Right lobe of liver (tissue), 6 donors: ENCODE measurements around the gene HSD17B4. TPM values are rescaled to one million over a fixed set of nuclear protein-coding genes. Genes with fewer than 3 reads are reported as not detected.

Source experiments
- ATAC-seq, 4 donors: fragments of 200-7000 bp; cut with Tn5 transposase; one replicate each; pipeline ENCODE4 v1.9.1; 2020; ENCODE audit warnings: mild to moderate bottlenecking in 4 of 4, moderate library complexity in 4 of 4
- DNase-seq, 3 donors: peaks; one replicate each; pipeline ENCODE4 v3.0.0-alpha.2; 2020
- H3K27ac ChIP-seq, 3 donors: fragments of 200-600 bp; one replicate each; pipeline ENCODE4 v1.8.0; 2022
- H3K27me3 ChIP-seq, 2 donors: fragments of 200-600 bp; one replicate each; pipeline ENCODE4 v1.8.0; 2022
- H3K36me3 ChIP-seq, 4 donors: fragments of 200-600 bp; sonication (generic) in 1 of 4; one replicate each; pipeline versions ENCODE4 v1.5.1 to v1.8.0; 2017 to 2022; ENCODE audit warnings: control low read depth in 1 of 4
- H3K4me1 ChIP-seq, 4 donors: fragments of 200-600 bp; sonication (generic) in 1 of 4; one replicate each; pipeline versions ENCODE4 v1.5.1 to v1.8.0; 2017 to 2022; ENCODE audit warnings: control low read depth in 1 of 4
- H3K4me3 ChIP-seq, 3 donors: fragments of 200-600 bp; one replicate each; pipeline ENCODE4 v1.8.0; 2022
- H3K9me3 ChIP-seq, 4 donors: fragments of 200-600 bp; sonication (generic) in 1 of 4; one replicate each; pipeline versions ENCODE4 v1.5.1 to v1.8.0; 2017 to 2022; ENCODE audit warnings: control low read depth in 1 of 4
- POLR2A ChIP-seq: fragments of 450-650 bp; IDR thresholded peaks from one replicate; pipeline ENCODE4 v1.6.1; 2017; ENCODE audit warnings: antibody characterized with exemption, mild to moderate bottlenecking
- WGBS: methylation state at CpG from one replicate; pipeline ENCODE4 v1.1.6; 2018; ENCODE audit warnings: low coverage, low lambda C conversion rate; ENCODE audit not compliant: insufficient coverage; ENCODE audit errors: missing lambda C conversion rate; 5-methylcytosine and 5-hydroxymethylcytosine counted together
- intact Hi-C, 2 donors: fragments of 100-400 bp; cut with DNase I; formaldehyde crosslinking; loops; one replicate each; pipeline versions ENCODE4 v1.11.2 to v1.14.1; 2022
- long read RNA-seq: library from polyadenylated mRNA; unstranded; transcript quantifications from one replicate; pipeline ENCODE4 v2.0.0, GENCODE V29; 2019
- total RNA-seq, 6 experiments: library from RNA; depleted of rRNA in 2 of 6; stranded (reverse); fragments of >200 nt in 2 of 6; fragmentation: NEBNext Ultra II Directional in 3 of 6; extraction: Animal tissue kit (Norgen Biotek cat#: 25700) in 3 of 6; gene quantifications; one replicate each; pipeline versions ENCODE4 v1.1.0 to v1.2.4, GENCODE V29; 2016 to 2023
- TF ChIP-seq, protein P1 (sequence below), 4 donors: fragments of 200-600 bp in 3 of 4; fragments of 450-650 bp in 1 of 4; IDR thresholded peaks; one replicate each; pipeline versions ENCODE4 v1.5.1 to v1.8.0; 2016 to 2022; ENCODE audit warnings: antibody characterized with exemption in 4 of 4, mild to moderate bottlenecking in 2 of 4
- donor health status: DM: no; HTN: yes; CAD: no.
- donor health status: DM: no; HTN: no; CAD: no.
- donor health status: DM: no; HTN: no; CAD: no.
- donor health status: DM: no; HTN: yes; CAD: no.
- donor health status: DM: no; HTN: yes; CAD: no.

The HSD17B4 gene, protein sequence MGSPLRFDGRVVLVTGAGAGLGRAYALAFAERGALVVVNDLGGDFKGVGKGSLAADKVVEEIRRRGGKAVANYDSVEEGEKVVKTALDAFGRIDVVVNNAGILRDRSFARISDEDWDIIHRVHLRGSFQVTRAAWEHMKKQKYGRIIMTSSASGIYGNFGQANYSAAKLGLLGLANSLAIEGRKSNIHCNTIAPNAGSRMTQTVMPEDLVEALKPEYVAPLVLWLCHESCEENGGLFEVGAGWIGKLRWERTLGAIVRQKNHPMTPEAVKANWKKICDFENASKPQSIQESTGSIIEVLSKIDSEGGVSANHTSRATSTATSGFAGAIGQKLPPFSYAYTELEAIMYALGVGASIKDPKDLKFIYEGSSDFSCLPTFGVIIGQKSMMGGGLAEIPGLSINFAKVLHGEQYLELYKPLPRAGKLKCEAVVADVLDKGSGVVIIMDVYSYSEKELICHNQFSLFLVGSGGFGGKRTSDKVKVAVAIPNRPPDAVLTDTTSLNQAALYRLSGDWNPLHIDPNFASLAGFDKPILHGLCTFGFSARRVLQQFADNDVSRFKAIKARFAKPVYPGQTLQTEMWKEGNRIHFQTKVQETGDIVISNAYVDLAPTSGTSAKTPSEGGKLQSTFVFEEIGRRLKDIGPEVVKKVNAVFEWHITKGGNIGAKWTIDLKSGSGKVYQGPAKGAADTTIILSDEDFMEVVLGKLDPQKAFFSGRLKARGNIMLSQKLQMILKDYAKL
- total RNA-seq = 100 to 1,000 TPM; 380 to 571 (median 473) TPM
- long read RNA-seq, transcript HSD17B4-201 (24 exons, 2,685 nt) = major isoform, 41 of 52 reads
- long read RNA-seq, partial matches to known transcripts = 6 of 52 reads
- long read RNA-seq, other reads (novel, unspliced or antisense) = 4 of 52 reads

DNA sequence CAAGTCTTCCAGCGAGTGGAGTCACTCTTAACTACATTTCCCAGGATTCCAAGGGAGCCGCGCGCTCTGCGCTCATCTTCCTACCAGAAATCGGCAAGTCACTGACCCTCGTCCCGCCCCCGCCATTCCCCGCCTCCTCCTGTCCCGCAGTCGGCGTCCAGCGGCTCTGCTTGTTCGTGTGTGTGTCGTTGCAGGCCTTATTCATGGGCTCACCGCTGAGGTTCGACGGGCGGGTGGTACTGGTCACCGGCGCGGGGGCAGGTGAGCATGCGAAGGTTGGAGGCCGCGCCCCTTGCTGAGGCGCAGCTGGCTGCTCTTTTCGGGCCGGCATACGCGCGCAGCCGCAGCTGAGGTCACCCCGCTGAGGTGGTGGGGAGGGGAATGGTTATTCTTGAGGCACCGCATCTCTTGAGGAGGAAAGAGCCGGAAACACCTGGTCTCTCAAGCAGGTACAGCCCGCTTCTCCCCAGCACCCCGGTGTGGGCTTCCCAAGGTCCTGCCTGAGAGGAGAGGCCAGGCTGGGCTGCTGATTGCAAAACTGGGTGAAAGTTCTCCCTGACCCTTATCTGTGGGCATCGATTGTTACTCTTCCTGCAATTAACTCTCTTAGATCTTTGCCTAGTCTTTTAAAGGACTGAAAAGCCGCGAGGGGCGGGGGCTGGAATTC lies at the start of gene HSD17B4:
Gene HSD17B4 (plus strand): TSS at position 125 of the 667 bp plus-strand sequence. CDS start 79 bp downstream, at position 204.
- 0% methylated on average over 15 of the region's 42 CpGs for WGBS
- H3K4me3 ChIP-seq = peak within 1 kb of the TSS; percentile 76 to 85 (median 83)
- H3K9me3 ChIP-seq = no peaks in the 10 kb centered on the region
- no peaks in the 10 kb centered on the region for H3K27me3 ChIP-seq
- DNase-seq (peak; percentile 94 to 96 (median 95)), ATAC-seq (peak; percentile 92 to 99 (median 94))
- peaks cover 0 to 30% (median 6%) of the 10 kb centered on the region in 4 donors for H3K4me1 ChIP-seq
- peak within 1 kb of the TSS; percentile 87 to 92 (median 88) for H3K27ac ChIP-seq
- H3K36me3 ChIP-seq = peaks cover 0 to 12% (median 4%) of the 10 kb centered on the region in 4 donors
- intact Hi-C loops = no loop called here
- TF ChIP-seq, protein P1, sequence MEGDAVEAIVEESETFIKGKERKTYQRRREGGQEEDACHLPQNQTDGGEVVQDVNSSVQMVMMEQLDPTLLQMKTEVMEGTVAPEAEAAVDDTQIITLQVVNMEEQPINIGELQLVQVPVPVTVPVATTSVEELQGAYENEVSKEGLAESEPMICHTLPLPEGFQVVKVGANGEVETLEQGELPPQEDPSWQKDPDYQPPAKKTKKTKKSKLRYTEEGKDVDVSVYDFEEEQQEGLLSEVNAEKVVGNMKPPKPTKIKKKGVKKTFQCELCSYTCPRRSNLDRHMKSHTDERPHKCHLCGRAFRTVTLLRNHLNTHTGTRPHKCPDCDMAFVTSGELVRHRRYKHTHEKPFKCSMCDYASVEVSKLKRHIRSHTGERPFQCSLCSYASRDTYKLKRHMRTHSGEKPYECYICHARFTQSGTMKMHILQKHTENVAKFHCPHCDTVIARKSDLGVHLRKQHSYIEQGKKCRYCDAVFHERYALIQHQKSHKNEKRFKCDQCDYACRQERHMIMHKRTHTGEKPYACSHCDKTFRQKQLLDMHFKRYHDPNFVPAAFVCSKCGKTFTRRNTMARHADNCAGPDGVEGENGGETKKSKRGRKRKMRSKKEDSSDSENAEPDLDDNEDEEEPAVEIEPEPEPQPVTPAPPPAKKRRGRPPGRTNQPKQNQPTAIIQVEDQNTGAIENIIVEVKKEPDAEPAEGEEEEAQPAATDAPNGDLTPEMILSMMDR (IDR thresholded peaks at IDR 0.05) = no peak
- peak; percentile 80 for TF ChIP-seq POLR2A

DNA sequence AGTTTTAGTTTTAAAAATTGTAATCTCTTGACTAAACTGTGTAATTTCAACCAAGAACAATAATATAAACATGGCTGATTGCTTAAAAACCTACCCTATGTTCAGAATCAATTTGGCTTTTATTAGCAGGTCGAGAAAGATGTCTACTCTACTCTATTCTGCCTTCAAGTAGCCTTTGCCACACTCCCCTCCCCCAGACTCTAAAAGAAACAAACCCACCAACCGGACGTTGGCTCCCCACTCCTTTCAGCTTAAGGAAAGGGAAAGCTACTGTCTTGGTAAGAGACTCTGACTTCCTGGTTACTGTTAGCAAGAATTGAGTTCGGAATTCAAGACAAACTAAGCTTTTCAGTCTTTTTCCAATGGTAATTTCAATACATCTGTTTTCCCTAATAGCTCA lies 49.7 kb upstream of the HSD17B4 start:
- DNase-seq (no peak), ATAC-seq (no peak)
- no peak overlapping the region for H3K4me3 ChIP-seq
- H3K4me1 ChIP-seq = peaks cover 0 to 16% (median 0%) of the 10 kb centered on the region in 4 donors
- no peaks in the 10 kb centered on the region for H3K9me3 ChIP-seq
- intact Hi-C loops = no loop called here
- WGBS = 67% methylated on average over 4 of the region's 4 CpGs
- no peaks in the 10 kb centered on the region for H3K36me3 ChIP-seq
- TF ChIP-seq POLR2A = no peak
- TF ChIP-seq, protein P1 (IDR thresholded peaks at IDR 0.05) = no peak
- H3K27me3 ChIP-seq = no peaks in the 10 kb centered on the region
- no peak overlapping the region for H3K27ac ChIP-seq

DNA sequence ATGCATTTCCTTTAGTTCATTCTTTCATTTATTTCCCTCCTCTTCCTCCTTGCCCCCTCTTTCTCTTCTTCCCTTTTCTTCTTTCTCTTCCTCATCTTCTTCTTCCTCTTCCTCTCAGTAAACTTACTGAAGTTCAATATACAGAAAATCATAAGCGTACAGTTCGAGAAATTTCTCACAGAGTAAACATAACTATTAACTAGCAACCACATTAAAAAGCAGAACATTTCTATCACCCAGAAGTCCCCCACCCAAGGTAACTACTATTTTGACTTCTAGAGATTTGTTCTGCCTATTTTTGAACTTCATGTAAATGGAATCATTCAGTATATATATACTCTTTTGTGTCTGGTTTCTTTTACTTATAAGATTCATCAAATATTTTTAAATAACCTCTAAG lies 48.3 kb upstream of the HSD17B4 start:
- Histone ChIP-seq H3K36me3 (no peaks in the 10 kb centered on the region), H3K4me1 (peaks cover 0 to 3% (median 0%) of the 10 kb centered on the region in 4 donors), H3K27me3 (no peaks in the 10 kb centered on the region), H3K9me3 (no peaks in the 10 kb centered on the region), H3K4me3 (no peak overlapping the region), H3K27ac (no peak overlapping the region)
- intact Hi-C loops = no loop called here
- 90% methylated on average over 2 of the region's 2 CpGs for WGBS
- TF ChIP-seq, protein P1 (IDR thresholded peaks at IDR 0.05) = no peak
- TF ChIP-seq POLR2A = no peak
- ATAC-seq (no peak), DNase-seq (no peak)

DNA sequence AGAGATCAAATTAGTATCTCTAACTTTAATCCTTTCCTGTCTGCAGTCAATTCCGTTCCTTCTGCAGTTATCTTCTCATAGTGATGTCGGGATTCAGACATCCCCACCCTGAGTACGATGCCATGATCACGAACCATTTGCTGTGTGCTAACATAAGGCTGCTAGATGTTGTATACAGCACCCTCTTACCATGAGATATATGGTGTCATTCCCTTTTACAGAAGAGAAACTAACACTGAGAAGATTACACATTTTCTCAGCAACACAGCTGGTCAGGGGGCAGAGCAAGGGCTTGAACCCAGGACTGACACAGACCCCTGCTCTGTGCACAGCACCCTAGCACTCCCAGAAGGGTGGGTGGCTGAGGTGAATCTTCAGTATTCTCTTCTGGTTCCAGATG lies 46.9 kb upstream of the HSD17B4 start:
- no peak overlapping the region for H3K4me3 ChIP-seq
- WGBS = 60% methylated on average over 4 of the region's 4 CpGs
- intact Hi-C loops = no loop called here

More for the DNA sequence above, 46.9 kb upstream of the HSD17B4 start:
- ATAC-seq (no peak), DNase-seq (no peak)
- no peaks in the 10 kb centered on the region for H3K9me3 ChIP-seq
- H3K36me3 ChIP-seq = no peaks in the 10 kb centered on the region
- TF ChIP-seq, protein P1 (IDR thresholded peaks at IDR 0.05) = no peak
- H3K27ac ChIP-seq = no peak overlapping the region
- no peaks in the 10 kb centered on the region for H3K4me1 ChIP-seq
- H3K27me3 ChIP-seq = no peaks in the 10 kb centered on the region
